ENCODE data around the gene C11orf86.

C11orf86 gene

DNA sequence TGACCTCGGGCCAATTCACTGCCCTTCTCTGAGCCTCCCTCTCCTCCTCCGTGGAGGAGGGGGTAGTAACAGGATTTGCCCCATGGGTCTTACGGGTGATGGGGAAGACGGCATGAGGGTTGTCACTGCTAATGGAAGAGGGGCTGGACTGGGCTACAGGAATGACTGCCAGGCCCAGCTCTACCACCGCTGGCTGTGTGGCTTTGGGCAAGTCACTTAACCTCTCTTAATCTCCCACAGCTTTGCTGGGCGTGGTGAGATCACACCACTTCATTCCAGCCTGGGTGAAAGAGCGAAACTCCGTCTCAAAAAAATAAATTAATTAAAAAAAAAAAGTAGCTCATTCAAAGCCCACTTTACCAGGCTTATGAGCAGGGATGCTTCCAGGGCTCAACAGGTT, 50.6 kb downstream of the C11orf86 start:
- no peak overlapping the region for H3K4me3 Mint-ChIP-seq
- H3K4me1 Mint-ChIP-seq: peaks cover 7% of the 10 kb centered on the region
- H3K9me3 Mint-ChIP-seq: no peaks in the 10 kb centered on the region
- TF ChIP-seq, protein P1, sequence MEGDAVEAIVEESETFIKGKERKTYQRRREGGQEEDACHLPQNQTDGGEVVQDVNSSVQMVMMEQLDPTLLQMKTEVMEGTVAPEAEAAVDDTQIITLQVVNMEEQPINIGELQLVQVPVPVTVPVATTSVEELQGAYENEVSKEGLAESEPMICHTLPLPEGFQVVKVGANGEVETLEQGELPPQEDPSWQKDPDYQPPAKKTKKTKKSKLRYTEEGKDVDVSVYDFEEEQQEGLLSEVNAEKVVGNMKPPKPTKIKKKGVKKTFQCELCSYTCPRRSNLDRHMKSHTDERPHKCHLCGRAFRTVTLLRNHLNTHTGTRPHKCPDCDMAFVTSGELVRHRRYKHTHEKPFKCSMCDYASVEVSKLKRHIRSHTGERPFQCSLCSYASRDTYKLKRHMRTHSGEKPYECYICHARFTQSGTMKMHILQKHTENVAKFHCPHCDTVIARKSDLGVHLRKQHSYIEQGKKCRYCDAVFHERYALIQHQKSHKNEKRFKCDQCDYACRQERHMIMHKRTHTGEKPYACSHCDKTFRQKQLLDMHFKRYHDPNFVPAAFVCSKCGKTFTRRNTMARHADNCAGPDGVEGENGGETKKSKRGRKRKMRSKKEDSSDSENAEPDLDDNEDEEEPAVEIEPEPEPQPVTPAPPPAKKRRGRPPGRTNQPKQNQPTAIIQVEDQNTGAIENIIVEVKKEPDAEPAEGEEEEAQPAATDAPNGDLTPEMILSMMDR (IDR thresholded peaks at IDR 0.05; ENCODE audit: unreplicated experiment in 3 of 3): no peak
- no peak overlapping the region for H3K27ac Mint-ChIP-seq
- peaks cover 67% of the 10 kb centered on the region for H3K27me3 Mint-ChIP-seq (ENCODE audit: low read depth)
- H3K36me3 Mint-ChIP-seq (ENCODE audit: low read depth): no peaks in the 10 kb centered on the region

Measured in nephron (organoid).